ENCODE measurements around the gene GNL1. TPM values are rescaled to one million over a fixed set of nuclear protein-coding genes. Genes with fewer than 3 reads are reported as not detected.
"Not testable (repeated sequence)": the region's sequence is repeated elsewhere in the genome, so short reads cannot be mapped to it uniquely, and the experiment has no call there.

Gene GNL1
- polyA plus RNA-seq, 1 donor (not counting 4 experiments of a cell fraction or from before 2014, with no cell fraction given): 39.5 TPM

- FAIRE-seq: peak; percentile 9
- dilution Hi-C loops (cut with MboI; ENCODE audit: extremely low pct_ligation_motif_present, low sequenced_read_pairs): no loop called here
- DNase-seq (ENCODE audit: low read depth, low spot score): no peak
Observed at GRCh38 chr6:30507849-30508827, 48.2 kb downstream of the GNL1 start.

GRCh38 chr6:30500421-30501355 lies 55.6 kb downstream of the GNL1 start:
- TF ChIP-seq CTCF (optimal IDR thresholded peaks at IDR 0.05 in 1 of 3, IDR thresholded peaks at IDR 0.05 in 1 of 3, conservative IDR thresholded peaks at IDR 0.05 in 1 of 3; ENCODE audit: extremely low read depth in 1 of 3, insufficient read depth in 2 of 3, low read length in 3 of 3) (no peak), EZH2 (IDR thresholded peaks at IDR 0.05; ENCODE audit: low read length) (no peak)
- Histone ChIP-seq H3K36me3 (ENCODE audit: control insufficient read depth in 2 of 2, extremely low read depth in 1 of 2, insufficient read depth in 2 of 2, low read length in 2 of 2) (no peaks in the 10 kb centered on the region), H3K4me3 (ENCODE audit: control insufficient read depth in 2 of 3, extremely low read depth in 1 of 3, insufficient read depth in 2 of 3, low read depth in 1 of 3, low read length in 3 of 3) (no peak overlapping the region), H2AFZ (ENCODE audit: control insufficient read depth, low read length) (peak overlapping the region; percentile 35), H3K9me1 (ENCODE audit: control insufficient read depth, extremely low read depth, insufficient read depth, low read length) (no peaks in the 10 kb centered on the region), H4K20me1 (ENCODE audit: control insufficient read depth, extremely low read depth, insufficient read depth, low read length) (no peaks in the 10 kb centered on the region), H3K9me3 (ENCODE audit: control insufficient read depth, low read depth, low read length) (no peaks in the 10 kb centered on the region), H3K4me2 (ENCODE audit: control insufficient read depth, extremely low read depth, insufficient read depth, low read depth, low read length) (peak overlapping the region; percentile 4), H3K27me3 (ENCODE audit: control insufficient read depth, extremely low read depth, insufficient read depth, low read length) (no peaks in the 10 kb centered on the region), H3K9ac (ENCODE audit: control insufficient read depth, extremely low read depth, insufficient read depth, low read length) (no peak overlapping the region), H3K79me2 (ENCODE audit: control insufficient read depth, insufficient read depth, low read length) (no peaks in the 10 kb centered on the region), H3K4me1 (ENCODE audit: control insufficient read depth, extremely low read depth, insufficient read depth, low read length) (peaks cover 20% of the 10 kb centered on the region), H3K27ac (ENCODE audit: control insufficient read depth, insufficient read depth, low read length) (no peak overlapping the region)
- dilution Hi-C loops (cut with MboI; ENCODE audit: extremely low pct_ligation_motif_present, low sequenced_read_pairs): no loop called here
- DNase-seq (ENCODE audit: low read depth, low spot score) (no peak), FAIRE-seq (peak; percentile 53)

More at GRCh38 chr6:30507849-30508827, 48.2 kb downstream of the GNL1 start:
- Histone ChIP-seq H3K9ac (ENCODE audit: control insufficient read depth, extremely low read depth, insufficient read depth, low read length) (no peak overlapping the region), H3K9me1 (ENCODE audit: control insufficient read depth, extremely low read depth, insufficient read depth, low read length) (no peaks in the 10 kb centered on the region), H3K79me2 (ENCODE audit: control insufficient read depth, insufficient read depth, low read length) (no peaks in the 10 kb centered on the region), H3K4me2 (ENCODE audit: control insufficient read depth, extremely low read depth, insufficient read depth, low read depth, low read length) (no peak overlapping the region), H3K4me3 (ENCODE audit: control insufficient read depth in 2 of 3, extremely low read depth in 1 of 3, insufficient read depth in 2 of 3, low read depth in 1 of 3, low read length in 3 of 3) (no peak overlapping the region), H3K27ac (ENCODE audit: control insufficient read depth, insufficient read depth, low read length) (no peak overlapping the region), H2AFZ (ENCODE audit: control insufficient read depth, low read length) (no peak overlapping the region), H3K4me1 (ENCODE audit: control insufficient read depth, extremely low read depth, insufficient read depth, low read length) (peaks cover 8% of the 10 kb centered on the region), H3K9me3 (ENCODE audit: control insufficient read depth, low read depth, low read length) (no peaks in the 10 kb centered on the region), H4K20me1 (ENCODE audit: control insufficient read depth, extremely low read depth, insufficient read depth, low read length) (no peaks in the 10 kb centered on the region), H3K36me3 (ENCODE audit: control insufficient read depth in 2 of 2, extremely low read depth in 1 of 2, insufficient read depth in 2 of 2, low read length in 2 of 2) (no peaks in the 10 kb centered on the region), H3K27me3 (ENCODE audit: control insufficient read depth, extremely low read depth, insufficient read depth, low read length) (no peaks in the 10 kb centered on the region)
- no peak for TF ChIP-seq EZH2 (IDR thresholded peaks at IDR 0.05; ENCODE audit: low read length)
- TF ChIP-seq CTCF (optimal IDR thresholded peaks at IDR 0.05 in 1 of 3, IDR thresholded peaks at IDR 0.05 in 1 of 3, conservative IDR thresholded peaks at IDR 0.05 in 1 of 3; ENCODE audit: extremely low read depth in 1 of 3, insufficient read depth in 2 of 3, low read length in 3 of 3): no peak

- not testable (repeated sequence) for DNase-seq (ENCODE audit: low read depth, low spot score)
Observed at GRCh38 chr6:30498705-30499104, 57.6 kb downstream of the GNL1 start.

More at GRCh38 chr6:30498705-30499104, 57.6 kb downstream of the GNL1 start:
- H3K36me3 ChIP-seq (ENCODE audit: control insufficient read depth in 2 of 2, extremely low read depth in 1 of 2, insufficient read depth in 2 of 2, low read length in 2 of 2); H2AFZ ChIP-seq (ENCODE audit: control insufficient read depth, low read length); H3K9me3 ChIP-seq (ENCODE audit: control insufficient read depth, low read depth, low read length); H3K79me2 ChIP-seq (ENCODE audit: control insufficient read depth, insufficient read depth, low read length); dilution Hi-C loops (cut with MboI; ENCODE audit: extremely low pct_ligation_motif_present, low sequenced_read_pairs); FAIRE-seq; H4K20me1 ChIP-seq (ENCODE audit: control insufficient read depth, extremely low read depth, insufficient read depth, low read length); H3K27me3 ChIP-seq (ENCODE audit: control insufficient read depth, extremely low read depth, insufficient read depth, low read length); H3K4me2 ChIP-seq (ENCODE audit: control insufficient read depth, extremely low read depth, insufficient read depth, low read depth, low read length); H3K4me3 ChIP-seq (ENCODE audit: control insufficient read depth in 2 of 3, extremely low read depth in 1 of 3, insufficient read depth in 2 of 3, low read depth in 1 of 3, low read length in 3 of 3); H3K9ac ChIP-seq (ENCODE audit: control insufficient read depth, extremely low read depth, insufficient read depth, low read length); H3K9me1 ChIP-seq (ENCODE audit: control insufficient read depth, extremely low read depth, insufficient read depth, low read length); H3K27ac ChIP-seq (ENCODE audit: control insufficient read depth, insufficient read depth, low read length): not testable (repeated sequence)
- H3K4me1 ChIP-seq (ENCODE audit: control insufficient read depth, extremely low read depth, insufficient read depth, low read length): peaks cover 20% of the 10 kb centered on the region
